DMS53 treated with DMSO at 0.1 percent for 48 hours (cell line): ENCODE results near the gene RPL10A.

Experiments used
- DNase-seq: peaks from one replicate; lab custom pipeline; 2025; ENCODE audit not compliant: unreplicated experiment; lab: John Stamatoyannopoulos, UW

Gene RPL10A

DNA sequence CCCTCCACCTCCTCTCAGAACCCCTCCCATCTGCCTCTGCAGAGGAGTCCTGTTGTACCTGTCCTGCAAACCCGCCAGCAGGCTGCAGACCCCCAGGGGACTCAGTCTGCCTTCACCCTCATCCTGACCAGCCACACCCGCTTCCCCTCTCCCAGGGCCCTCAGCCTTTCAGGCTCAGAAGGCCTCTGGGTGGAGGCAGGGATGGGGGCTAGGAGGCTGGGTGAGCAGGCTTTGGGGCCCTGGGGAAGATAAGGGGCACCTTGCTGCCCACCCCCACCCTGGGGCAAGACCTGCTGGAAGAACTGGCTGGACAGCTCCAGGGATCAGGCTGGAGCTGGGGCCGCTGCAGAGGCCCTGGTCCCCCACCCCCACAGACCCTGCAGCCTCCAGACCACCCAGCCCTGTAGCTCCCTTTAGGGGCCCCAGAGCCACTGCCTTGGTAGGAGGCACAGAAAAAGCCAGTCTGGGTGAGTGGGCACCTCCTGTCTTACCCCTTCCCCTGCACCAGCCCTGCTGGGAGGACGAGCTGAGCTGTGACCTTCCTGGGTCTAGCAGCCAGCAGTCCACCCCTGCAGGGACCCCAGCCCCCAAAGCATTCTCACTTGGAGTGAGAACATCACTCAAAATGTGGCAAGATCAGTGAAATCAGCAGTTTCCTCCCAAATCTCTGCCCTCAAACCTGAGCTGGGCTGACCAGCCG lies 23.5 kb downstream of the RPL10A start:
- DNase-seq, result no peak

DNA sequence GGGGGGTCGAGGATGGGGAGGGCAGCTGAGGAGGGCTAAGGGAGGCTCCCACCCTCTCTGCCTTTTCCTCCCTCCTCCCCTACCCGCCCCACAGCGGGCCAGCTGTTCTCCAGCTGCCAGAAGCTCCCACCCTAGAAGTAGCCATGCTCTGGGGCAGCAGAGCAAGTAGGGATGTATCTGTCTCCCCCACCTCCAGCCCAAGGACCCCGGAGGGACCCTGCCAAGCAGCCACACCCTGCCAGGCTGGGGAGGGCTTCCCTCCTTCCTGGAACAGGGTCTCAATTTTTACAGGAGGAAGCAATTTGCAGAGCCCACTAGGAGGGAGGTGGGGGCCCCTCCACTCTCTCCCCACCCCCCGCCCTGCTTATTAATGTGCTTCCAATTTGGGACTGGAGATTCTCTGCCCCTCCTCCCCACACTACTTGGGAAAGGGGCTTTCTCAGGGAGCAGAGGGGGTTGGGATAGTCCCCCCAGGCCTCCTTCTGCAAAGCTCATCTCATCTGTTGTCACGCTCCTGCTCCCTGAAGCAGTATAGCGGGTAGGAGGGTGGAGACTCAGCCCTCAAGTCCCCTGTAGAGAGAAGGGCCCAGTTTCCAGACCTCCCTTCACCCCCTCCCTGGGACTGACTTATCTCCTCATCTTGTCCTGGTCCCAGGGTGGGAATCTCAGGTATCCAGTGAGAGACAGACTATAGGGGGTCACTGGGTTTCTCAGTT lies 24.2 kb downstream of the RPL10A start:
- DNase-seq, result no peak

DNA sequence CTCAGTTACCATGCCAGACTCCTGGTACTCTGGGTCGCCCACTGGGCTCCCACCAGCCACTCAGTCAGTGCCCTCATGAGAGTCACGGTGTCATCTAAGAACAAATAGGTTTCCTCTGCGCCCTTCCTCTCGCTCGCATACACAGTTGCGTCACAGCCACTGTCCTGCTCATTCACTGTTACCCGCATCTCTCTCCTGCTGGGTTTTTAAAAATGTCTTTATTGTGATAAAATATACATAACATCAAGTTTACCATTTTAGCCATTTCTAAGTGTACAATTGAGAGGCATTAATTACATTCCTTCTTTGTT lies 24.7 kb downstream of the RPL10A start:
- DNase-seq, result no peak

DNA sequence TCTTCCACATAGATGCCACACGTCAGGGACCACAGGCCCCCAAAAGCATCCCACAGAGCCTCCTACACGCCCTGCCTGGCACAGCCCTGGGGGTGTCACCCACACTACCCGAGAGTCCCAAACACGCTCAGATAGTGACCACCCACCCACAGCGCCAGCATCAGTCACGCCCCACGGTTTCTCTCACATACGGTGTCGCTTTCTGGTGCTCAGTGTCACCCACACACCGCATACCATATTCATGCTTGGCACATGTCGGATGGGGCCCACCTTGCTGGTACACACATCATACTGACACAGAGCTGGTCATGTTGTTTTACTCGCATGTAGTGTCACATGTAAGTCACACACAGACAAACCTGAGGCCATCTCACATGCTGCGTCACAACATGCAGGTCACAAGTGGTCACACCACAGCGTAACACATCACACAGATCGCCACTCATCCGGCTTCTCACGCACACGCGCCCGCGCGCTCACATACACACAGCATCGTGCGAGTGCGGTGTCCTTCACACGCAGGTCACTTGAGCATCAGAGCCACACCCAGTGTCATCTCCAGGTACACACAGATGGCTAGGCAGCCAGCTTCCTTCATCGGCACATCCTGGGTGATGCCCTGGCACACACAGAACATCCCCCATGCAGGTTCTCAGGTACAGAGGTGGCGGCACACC lies 25.2 kb downstream of the RPL10A start:
- no peak for DNase-seq

DNA sequence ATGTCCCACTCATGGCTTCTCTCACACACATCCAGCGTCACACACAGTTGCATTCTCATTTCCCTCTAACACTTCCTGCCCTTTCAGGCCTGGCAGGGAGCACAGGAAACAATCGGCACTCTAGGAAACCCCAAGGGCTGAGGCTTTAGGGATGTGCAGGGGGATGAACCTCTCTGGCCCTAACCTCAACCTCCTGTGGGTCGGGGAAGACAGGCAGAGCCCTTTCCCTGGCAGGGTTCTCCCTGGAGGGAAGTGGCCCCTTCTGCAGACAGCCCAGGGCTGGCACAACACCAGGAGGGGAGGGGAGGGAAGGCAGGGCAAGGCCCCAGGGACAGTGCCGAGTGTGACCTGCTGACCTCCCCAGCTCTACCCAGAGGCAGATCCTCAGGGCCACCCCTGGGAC lies 26.0 kb downstream of the RPL10A start:
- no peak for DNase-seq

DNA sequence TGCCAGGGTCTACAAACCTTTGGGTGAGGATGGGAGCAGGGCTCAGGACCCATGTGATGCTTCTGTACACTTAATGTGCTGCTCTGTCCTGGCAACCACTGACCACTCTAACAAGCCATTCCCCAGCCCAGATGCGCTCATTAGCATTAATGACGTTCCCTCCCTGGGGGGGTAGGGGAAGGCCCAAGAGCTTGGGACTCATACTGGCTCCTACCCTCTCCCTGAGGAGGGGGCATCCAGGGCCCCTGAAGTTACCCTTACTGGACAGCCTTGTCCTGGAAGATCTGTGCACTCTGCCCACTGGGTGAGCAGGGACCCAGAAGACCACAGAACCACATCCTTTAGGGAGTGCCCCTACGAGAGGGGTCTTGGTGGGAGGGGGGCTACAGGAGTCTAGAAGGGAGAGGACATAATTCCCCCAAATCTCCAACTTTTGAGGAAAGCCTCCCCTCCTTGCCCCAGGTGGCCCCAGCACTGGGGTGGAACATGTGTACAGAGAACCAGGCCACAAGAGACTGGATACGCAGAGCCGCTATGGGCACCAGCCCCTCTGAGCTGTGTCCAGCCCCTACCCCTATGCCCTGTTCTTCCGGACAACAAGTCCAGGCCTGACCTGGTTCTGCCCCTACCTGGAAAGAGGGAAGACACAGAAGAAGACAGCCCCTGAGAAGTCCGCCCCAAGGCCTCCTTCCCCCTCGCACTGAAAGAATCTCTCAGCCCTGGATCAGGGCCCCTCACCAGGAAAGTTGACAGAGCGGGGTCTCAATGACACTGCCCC lies 27.2 kb downstream of the RPL10A start:
- DNase-seq, result no peak

DNA sequence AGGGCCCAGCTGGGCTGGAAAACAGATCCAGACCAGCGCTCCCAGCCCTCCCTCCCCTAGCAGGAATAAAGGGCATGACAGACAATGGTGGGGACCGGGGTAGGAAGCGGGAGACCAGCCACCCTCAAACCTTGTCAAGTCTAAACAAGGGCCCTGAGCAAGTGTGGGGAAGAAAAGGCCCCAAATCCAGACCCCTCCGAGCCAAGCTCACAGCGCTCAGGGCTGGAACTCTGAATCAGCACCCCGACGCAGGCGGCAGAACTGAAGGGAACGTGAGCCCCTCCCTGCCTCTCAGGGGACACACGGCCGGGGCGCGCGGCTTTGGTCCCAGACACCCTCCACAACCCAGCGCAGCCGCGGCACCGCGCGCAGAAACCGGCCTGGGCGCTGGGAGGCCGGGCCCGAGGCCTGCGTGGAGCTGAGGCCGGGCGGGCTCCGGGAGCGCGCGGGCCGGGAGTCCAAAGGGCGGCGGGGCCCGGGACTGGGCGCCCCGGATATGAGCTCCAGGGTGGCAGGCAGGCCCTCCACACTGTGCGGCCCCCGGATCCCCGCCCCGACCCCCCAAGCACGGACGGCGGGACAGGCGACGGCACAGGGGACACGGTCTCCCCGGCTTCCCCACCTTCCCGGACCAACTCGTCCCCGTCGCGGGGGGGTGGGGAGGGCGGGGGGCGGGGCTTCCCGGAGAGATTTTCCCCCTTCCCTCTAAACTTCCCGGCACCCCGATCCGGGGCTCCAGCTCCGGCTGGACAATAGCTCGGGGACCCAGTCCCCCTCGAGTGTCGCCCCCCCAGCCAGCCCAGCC lies 28.0 kb downstream of the RPL10A start:
- DNase-seq, result peak; percentile 17

DNA sequence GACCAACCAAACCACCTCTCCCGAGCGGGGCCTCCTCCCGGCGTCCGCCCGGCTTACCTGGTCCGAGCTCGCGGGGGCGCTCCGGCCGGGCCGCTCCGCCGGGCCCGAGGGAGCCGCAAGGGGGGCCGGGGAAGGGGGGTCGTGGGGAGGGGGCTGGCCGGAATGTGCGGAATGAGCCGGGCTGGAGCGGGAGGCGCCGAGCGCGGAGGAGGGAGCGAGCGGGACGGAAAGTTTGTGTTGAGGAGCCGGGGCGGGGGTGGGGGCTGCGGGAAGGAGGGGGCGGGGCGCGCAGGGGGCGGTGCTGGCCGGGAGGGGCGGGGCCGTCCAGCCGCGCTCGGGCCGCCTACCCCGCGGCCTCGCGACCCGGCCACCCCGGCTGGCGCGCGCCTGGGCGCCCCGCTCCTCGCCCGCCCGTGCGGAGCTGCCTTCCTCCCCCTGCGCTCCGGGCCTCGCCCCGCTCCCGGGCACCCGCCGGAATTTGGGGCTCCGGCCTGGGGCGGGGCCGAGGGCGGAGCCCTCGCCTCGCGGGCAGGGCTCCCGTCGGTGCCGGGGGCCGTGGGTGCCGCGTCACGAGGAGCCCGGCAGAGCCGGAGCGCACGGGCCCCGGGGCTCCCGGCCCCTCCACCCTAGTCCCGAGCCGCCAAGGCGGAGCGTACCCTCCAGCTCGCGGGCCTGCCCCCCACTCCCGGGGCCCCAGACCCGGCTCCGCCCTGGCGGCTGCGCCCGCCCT lies 28.8 kb downstream of the RPL10A start, which contains the start of gene TEAD3:
TSS of gene TEAD3 (minus strand) at position 239 of the 730 bp plus-strand sequence.
- DNase-seq, result no peak

DNA sequence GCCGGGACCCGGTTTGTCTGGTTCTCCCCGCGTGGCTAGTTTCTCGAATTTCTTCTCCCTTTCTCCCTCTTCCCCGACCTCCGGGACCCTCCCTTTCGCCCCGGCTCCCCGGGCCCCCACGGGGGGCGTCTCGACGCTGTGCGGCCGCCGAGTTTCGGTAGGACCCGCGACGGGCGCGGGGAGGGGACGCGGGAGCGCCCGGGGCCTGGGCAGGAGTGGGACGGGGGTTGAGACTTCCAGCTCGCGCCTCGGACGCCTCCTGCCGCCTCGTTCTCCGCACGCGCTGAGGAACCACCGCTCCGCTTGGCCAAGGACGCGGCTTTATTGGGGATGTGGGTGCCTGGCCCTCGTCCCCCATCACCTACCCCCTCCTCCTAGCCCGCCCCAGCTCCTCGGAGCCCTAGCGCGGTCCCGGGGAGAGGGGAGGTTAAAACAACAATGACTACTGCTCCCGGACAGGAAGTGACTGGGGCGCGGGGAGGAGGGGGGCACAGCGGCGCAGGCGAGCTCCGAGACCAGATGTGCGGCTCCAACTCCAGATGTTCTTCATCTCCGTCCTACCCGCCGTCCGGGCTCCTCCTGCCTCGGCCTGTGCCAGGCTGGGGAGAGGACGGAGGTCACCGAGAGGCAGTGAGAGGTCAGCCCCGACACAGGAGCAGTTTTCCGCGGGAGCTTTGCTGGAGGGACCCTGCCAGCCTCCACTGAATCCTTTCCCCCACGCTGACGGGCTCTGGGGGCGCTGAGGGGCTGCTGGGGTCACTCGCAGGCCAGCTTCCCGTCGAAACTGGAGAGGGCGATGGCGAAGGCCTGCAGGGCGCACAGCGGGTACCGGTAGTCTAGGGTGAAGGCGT lies 29.6 kb downstream of the RPL10A start:
- DNase-seq, result no peak

DNA sequence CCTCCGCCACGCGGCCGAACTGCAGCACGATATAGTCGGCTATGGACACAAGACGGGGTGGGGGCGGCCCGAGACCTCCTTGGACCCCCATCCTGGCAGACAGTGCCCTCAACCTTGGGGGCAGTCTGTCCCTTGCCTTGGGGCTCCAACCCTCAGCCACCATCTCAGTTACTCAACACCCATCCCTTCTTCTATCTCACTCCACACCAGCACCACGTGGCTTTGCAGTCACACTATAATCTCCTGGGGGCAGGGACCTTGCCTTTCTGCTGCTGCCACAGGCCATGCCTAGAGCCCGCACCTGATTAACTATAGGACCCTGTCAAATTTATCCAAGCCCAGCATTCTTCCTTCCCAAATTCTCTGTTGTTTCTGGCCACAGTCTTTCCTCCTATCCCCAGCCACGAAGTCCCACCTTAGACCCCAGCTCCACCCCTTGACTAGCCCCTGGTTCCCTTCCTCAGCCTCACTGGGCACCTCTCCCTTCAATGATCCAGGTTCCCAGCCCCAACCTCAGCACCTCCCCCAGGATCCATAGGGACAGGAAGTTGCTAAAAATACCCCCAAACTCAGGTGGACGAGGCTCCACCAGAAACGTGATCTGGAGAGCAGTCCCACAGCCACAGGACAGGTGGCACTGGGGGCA lies 30.3 kb downstream of the RPL10A start:
- DNase-seq, result no peak

DNA sequence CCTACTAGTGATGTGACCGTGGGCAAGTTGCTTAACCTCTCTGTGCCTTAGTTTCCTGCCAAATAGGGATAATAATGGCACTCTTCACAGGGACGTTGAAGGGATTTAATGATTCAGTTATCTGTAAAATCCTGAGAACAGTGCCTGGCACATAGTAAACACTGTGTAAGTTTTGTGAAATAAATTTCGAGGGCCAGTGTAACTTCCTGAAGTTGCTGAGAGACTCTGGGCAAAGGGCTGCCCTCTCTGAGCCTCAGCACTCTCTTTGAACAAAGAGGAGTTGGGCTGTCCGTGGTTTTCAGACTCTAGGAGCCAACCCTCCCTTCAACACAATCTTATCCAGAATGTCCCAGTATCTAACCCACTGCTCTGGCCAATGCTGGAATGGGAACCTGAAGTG lies 31.2 kb downstream of the RPL10A start:
- no peak for DNase-seq

DNA sequence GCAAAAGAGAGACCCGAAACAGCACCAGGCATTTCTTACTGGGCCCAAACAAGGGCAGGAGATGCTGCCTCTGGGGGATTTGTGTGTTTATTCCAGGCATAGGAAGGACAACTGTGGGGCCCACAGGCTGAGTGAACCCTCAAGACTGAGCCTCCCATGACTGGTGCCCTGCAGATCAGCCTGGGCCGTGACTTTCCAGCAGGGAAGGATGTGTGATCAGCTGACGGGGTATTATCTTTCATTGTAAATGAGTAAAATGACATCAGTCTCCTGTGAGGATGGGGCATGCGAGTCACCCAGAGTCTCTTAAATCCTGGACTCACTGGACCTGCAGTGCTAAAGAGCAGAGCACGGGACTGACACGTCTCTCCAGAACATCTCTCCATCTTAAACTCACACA lies 32.6 kb downstream of the RPL10A start:
- DNase-seq, result peak; percentile 64

DNA sequence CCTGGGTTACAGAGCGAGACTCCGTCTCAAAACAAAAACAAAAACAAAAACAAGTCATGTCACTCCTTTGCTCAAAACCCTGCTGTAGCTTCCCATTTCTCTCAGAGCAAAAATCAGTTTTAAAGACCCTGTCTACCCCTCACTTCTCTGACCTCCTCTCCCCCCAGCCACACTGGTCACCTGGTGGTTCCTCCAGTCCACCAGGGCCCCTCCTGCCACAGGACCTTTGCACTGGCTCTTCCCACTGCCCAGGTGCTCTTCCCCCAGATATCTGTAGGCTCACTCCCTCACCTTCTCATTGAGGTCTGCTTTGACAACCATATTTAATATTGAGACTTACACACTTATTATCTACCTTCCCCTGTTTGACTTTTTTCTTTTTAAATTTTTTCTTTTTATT lies 33.6 kb downstream of the RPL10A start:
- no peak for DNase-seq

DNA sequence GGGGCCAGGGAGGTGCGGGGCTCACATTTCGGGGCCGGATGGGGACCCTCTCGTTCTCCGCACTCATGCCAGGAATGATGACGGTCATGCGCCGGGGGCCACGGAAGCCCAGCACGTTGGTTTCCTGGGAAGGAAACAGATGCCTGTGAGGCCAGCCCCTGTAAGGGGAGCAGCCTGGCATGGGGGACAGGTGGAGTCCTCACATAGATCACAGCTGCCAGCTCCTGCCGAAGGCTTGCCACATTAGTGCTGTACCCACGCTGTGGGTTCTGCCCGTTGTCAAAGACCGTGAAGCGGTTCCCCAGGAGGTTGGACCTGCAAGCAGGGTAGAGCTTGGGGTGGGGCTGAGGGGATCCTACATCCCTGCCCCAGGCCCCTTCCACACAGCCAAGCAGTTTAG lies 35.3 kb downstream of the RPL10A start:
- no peak for DNase-seq

DNA sequence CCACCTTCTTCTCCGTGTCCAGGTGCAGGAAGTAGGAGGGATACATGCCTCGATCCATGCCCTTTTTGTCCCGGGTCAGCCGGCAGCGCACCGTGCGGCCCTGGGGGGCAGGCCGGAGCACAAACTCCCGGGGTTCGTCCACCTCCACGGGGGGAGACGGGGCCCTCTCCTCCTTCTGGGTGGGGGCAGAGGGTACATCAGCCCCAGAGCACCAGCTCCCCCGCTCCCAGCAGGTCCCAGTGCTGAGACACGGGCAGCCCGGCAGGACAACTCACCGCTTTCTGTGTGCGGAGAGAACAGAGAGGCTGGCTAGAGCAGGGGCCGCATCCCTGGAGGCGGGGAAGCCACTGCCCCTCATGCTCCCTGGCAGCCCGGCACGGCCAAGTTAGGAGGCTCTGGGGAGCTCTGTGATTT lies 37.8 kb downstream of the RPL10A start:
- no peak for DNase-seq

DNA sequence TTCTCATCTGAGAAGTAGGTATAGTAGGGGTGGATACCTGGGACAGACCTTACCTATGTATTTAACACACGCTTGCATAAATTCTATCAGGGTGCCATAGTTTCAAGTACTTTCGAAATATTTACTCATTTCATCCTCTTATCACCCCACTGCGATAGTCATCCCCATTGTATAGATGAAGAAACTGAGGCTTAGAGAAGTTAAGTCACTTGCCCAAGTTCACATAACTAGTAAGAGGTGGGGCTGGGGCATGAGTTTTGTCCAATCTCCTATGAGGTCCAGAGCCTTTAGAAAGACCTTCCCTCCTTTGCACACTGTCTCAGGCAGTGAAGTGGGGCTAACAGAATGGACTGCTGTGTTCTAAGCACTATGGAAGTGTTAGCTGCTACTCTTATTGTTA lies 38.3 kb downstream of the RPL10A start:
- no peak for DNase-seq

DNA sequence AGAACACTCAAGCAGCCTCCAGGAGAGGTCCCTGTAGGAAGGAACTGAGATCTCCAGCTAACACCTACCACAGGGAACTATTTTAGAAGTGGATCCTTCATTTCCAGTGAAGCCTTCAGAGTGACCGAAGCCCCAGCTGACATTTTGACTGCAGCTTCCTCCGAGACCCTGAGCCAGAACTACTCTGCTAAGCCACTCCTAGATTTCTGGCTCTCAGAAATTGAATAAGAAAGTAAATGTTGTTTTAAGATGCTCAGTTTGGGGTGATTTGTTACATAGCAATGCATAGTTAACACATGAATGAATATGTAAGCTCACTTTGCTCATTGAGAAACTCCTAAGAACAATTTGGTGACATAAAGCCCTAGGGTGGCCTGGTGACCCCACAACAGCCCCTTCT lies 39.0 kb downstream of the RPL10A start:
- DNase-seq, result no peak

DNA sequence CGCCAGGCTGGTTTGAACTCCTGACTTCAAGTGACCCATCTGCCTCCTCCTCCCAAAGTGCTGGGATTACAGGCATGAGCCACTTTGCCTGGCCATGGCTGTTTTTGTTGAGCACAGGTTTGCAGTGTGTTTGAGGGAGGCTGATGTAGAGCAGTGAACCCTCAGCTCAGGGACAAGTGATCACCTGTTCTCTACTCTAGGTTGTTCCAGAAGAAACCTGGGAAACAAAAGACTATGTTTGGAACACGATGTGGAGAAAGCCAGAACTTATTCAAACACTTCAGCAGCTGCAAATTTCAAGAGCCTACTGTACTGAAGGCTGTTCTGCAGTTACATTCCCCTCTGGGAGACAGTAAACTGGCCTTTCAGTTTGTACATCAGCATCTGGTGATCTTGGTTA lies 39.8 kb downstream of the RPL10A start:
- no peak for DNase-seq

DNA sequence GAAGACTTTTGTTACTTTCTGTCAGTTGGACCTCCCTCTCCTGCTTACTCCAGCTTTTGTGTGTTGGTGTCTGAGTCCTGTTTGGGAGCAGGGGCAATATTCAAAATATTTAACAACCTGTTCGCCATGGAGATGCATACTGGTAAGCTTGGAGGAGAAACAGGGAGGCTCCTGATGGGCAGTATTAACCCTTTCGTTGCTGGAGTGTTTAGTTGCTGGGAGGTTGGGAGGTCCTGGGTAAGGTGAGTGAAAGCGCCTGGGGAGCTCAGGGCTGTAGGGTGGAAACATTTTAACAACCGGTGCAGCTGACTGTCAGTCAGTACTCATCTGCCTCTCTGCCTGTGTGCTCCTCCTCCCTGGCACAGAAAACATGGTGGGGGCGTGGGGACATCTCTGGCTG lies 40.3 kb downstream of the RPL10A start:
- no peak for DNase-seq
